GM12878 (cell line): ENCODE measurements around the gene SYNGR4. TPM values are rescaled to one million over a fixed set of nuclear protein-coding genes. Genes with fewer than 3 reads are reported as not detected.

Experiments used
- ATF3 ChIP-seq: IDR thresholded peaks from 2 replicates; pipeline ENCODE4 v1.6.1; 2011; ENCODE audit warnings: low read depth, mild to moderate bottlenecking, low read length, moderate library complexity, borderline replicate concordance; ENCODE audit errors: extremely low read depth
- CBX3 ChIP-seq: fragments of 200-600 bp; sonication (generic); IDR thresholded peaks from 2 replicates; pipeline ENCODE4 v1.6.1; 2016; ENCODE audit warnings: low read depth, borderline replicate concordance
- EED ChIP-seq: sonication (generic); IDR thresholded peaks from 2 replicates; pipeline ENCODE4 v1.6.1; 2016; ENCODE audit warnings: antibody characterized with exemption, low read depth
- GABPA ChIP-seq: IDR thresholded peaks from 2 replicates; pipeline ENCODE4 v1.6.1; 2014; ENCODE audit warnings: antibody characterized with exemption, low read depth, mild to moderate bottlenecking, inconsistent platforms
- IRF5 ChIP-seq: fragments of 450-650 bp; IDR thresholded peaks from 2 replicates; pipeline ENCODE4 v1.6.1; 2017; ENCODE audit warnings: borderline replicate concordance
- LARP7 ChIP-seq: fragments of 450-650 bp; IDR thresholded peaks from 2 replicates; pipeline ENCODE4 v1.6.1; 2017; ENCODE audit warnings: mild to moderate bottlenecking
- NKRF ChIP-seq: fragments of 450-650 bp; conservative IDR thresholded peaks from 2 replicates; pipeline ENCODE4 v1.6.1; 2017; ENCODE audit warnings: mild to moderate bottlenecking, moderate library complexity
- NRF1 ChIP-seq: conservative IDR thresholded peaks from 2 replicates; pipeline ENCODE4 v1.6.1; 2011; ENCODE audit warnings: mild to moderate bottlenecking, low read depth, low read length, improper control_type of control experiment
- PML ChIP-seq: IDR thresholded peaks from 2 replicates; pipeline ENCODE4 v1.6.1; 2012; ENCODE audit warnings: low read length, inconsistent platforms
- POLR2A ChIP-seq: IDR thresholded peaks from 2 replicates; pipeline ENCODE4 v1.6.1; 2011; ENCODE audit warnings: low read depth, mild to moderate bottlenecking, low read length
- RBBP5 ChIP-seq: fragments of 200-600 bp; sonication (generic); conservative IDR thresholded peaks from 2 replicates; pipeline ENCODE4 v1.6.1; 2016
- SIN3A ChIP-seq: IDR thresholded peaks from 2 replicates; pipeline ENCODE4 v1.6.1; 2012; ENCODE audit warnings: low read depth, low read length, improper control_type of control experiment
- SMC3 ChIP-seq: IDR thresholded peaks from 2 replicates; pipeline ENCODE4 v1.6.1; 2011; ENCODE audit warnings: low read length, improper control_type of control experiment, borderline replicate concordance
- SUZ12 ChIP-seq: fragments of 200-600 bp; sonication (generic); IDR thresholded peaks from one replicate; pipeline ENCODE4 v1.6.1; 2018; ENCODE audit warnings: antibody characterized with exemption, mild to moderate bottlenecking; ENCODE audit not compliant: unreplicated experiment
- USF1 ChIP-seq: IDR thresholded peaks from 2 replicates; pipeline ENCODE4 v1.6.1; 2011; ENCODE audit warnings: borderline replicate concordance, low read depth, mild to moderate bottlenecking, moderate library complexity, mixed read lengths, low read length; ENCODE audit not compliant: insufficient read depth; ENCODE audit errors: extremely low read length
- YY1 ChIP-seq: IDR thresholded peaks from 2 replicates; pipeline ENCODE4 v1.6.1; 2011; ENCODE audit warnings: low read depth, mild to moderate bottlenecking, low read length
- ZNF687 ChIP-seq: fragments of 450-650 bp; IDR thresholded peaks from 2 replicates; pipeline ENCODE4 v1.6.1; 2017; ENCODE audit warnings: mild to moderate bottlenecking, moderate library complexity
- ZSCAN29 ChIP-seq: fragments of 450-650 bp; IDR thresholded peaks from 2 replicates; pipeline ENCODE4 v1.6.1; 2017; ENCODE audit warnings: mild to moderate bottlenecking, moderate library complexity
- polyA plus RNA-seq, 11 experiments: library from polyadenylated mRNA; depleted of rRNA in 4 of 11; unstranded in 6 of 11; stranded (reverse) in 5 of 11; fragments of >200 nt; fragmentation: Nextera tagmentation in 4 of 11; fragmentation: Illumina TruSeq in 1 of 11; extraction: Ambion mirVana in 4 of 11; extraction: Trizol in 1 of 11; gene quantifications; 1 replicate in 1 of 11; 2 replicates in 10 of 11; pipeline versions ENCODE4 v1.2.1 to v1.2.3, GENCODE V29; 2011 to 2016; ENCODE audit warnings: inconsistent platforms in 2 of 11, missing spikeins in 2 of 11, low read depth in 1 of 11
- total RNA-seq, 4 experiments: library from RNA; depleted of rRNA in 3 of 4; stranded (reverse); fragments of >200 nt in 3 of 4; fragmentation: Illumina TruSeq in 1 of 4; extraction: Trizol in 1 of 4; gene quantifications; 2 replicates each; pipeline versions ENCODE4 v1.2.1 to v1.2.3, GENCODE V29; 2013 to 2021

The SYNGR4 gene
- total and polyA plus RNA-seq, 10 of the 15 experiments (the other 5 are each of a cell fraction or from before 2014, with no cell fraction given) = 0.08 to 0.72 (median 0.17) TPM; not detected in 6

- no peak for TF ChIP-seq USF1
- TF ChIP-seq ATF3 = peak; percentile 63; the same call in 1 of the 2 replicates
- TF ChIP-seq EED = no peak
- TF ChIP-seq GABPA = no peak; the same call in 1 of the 2 replicates
- no peak for TF ChIP-seq NRF1
- no peak for TF ChIP-seq POLR2A
- peak; percentile 66; the same call in 1 of the 2 replicates for TF ChIP-seq LARP7
- TF ChIP-seq SIN3A = no peak
- TF ChIP-seq ZNF687 = peak; percentile 37; the same call in 1 of the 2 replicates
- no peak for TF ChIP-seq RBBP5
- TF ChIP-seq ZSCAN29 = no peak
- no peak for TF ChIP-seq SUZ12
- peak; percentile 65; the same call in 1 of the 2 replicates for TF ChIP-seq IRF5
- TF ChIP-seq SMC3 = no peak
- no peak for TF ChIP-seq PML
- TF ChIP-seq NKRF = no peak
- peak; percentile 88 for TF ChIP-seq YY1
- TF ChIP-seq CBX3 = no peak
Observed at GRCh38 chr19:48419158-48419920, 55.2 kb downstream of the SYNGR4 start (continued).
